HG02885 (cell line): Measurements from ENCODE around the gene SMAD5.

Experiments used
- ATAC-seq: cut with Tn5 transposase; IDR thresholded peaks from one replicate; pipeline ENCODE4 v1.9.1; 2021; ENCODE audit warnings: mild to moderate bottlenecking; ENCODE audit not compliant: unreplicated experiment, poor library complexity

Gene SMAD5

GRCh38 chr5:136193322-136193935, 60.8 kb downstream of the SMAD5 start:
- ATAC-seq: no peak

- ATAC-seq: no peak
These were observed 61.9 kb downstream of the SMAD5 start for GRCh38 chr5:136194576-136194975.

- ATAC-seq: no peak
These were observed 63.6 kb downstream of the SMAD5 start for GRCh38 chr5:136195971-136196820.

GRCh38 chr5:136197462-136198142, 65.0 kb downstream of the SMAD5 start:
- no peak for ATAC-seq

GRCh38 chr5:136198453-136198852, 65.8 kb downstream of the SMAD5 start:
- no peak for ATAC-seq

GRCh38 chr5:136199408-136199807, 66.8 kb downstream of the SMAD5 start:
- no peak for ATAC-seq

GRCh38 chr5:136200130-136200529, 67.5 kb downstream of the SMAD5 start:
- no peak for ATAC-seq

- ATAC-seq: no peak
These were observed 68.1 kb downstream of the SMAD5 start for GRCh38 chr5:136200761-136201160.

- no peak for ATAC-seq
These were observed 69.2 kb downstream of the SMAD5 start for GRCh38 chr5:136201870-136202269.

GRCh38 chr5:136202469-136203205, 70.0 kb downstream of the SMAD5 start:
- no peak for ATAC-seq

GRCh38 chr5:136203303-136203922, 70.8 kb downstream of the SMAD5 start:
- no peak for ATAC-seq

GRCh38 chr5:136205061-136205702, 72.5 kb downstream of the SMAD5 start:
- ATAC-seq: no peak

- no peak for ATAC-seq
These were observed 73.3 kb downstream of the SMAD5 start for GRCh38 chr5:136205941-136206340.

- ATAC-seq: no peak
These were observed 73.7 kb downstream of the SMAD5 start for GRCh38 chr5:136206361-136206760.

GRCh38 chr5:136207631-136208030, 75.0 kb downstream of the SMAD5 start:
- no peak for ATAC-seq

GRCh38 chr5:136208916-136209315, 76.3 kb downstream of the SMAD5 start:
- ATAC-seq: no peak

- no peak for ATAC-seq
These were observed 76.8 kb downstream of the SMAD5 start for GRCh38 chr5:136209346-136209910.

- no peak for ATAC-seq
These were observed 77.6 kb downstream of the SMAD5 start for GRCh38 chr5:136210259-136210658.

- no peak for ATAC-seq
These were observed 78.8 kb downstream of the SMAD5 start for GRCh38 chr5:136211282-136212040.
